Keratinocyte (primary cell): ENCODE results near the gene STBD1. TPM values are rescaled to one million over a fixed set of nuclear protein-coding genes. Genes with fewer than 3 reads are reported as not detected.
A peak's percentile ranks its signal among the peaks of the same experiment; 100 is the strongest.

ENCODE experiments used
- DNase-seq: peaks from one replicate; pipeline ENCODE4 v3.0.0-alpha.2; 2011; ENCODE audit warnings: low read depth, missing footprints, low spot score
- FAIRE-seq: peaks from 2 replicates; lab custom pipeline; 2011; peaks lifted over from hg19 to GRCh38; lab: Jason Lieb, UNC
- H2AFZ ChIP-seq: 2 replicates; pipeline ENCODE4 v1.6.0; 2012; ENCODE audit warnings: low read length, control low read depth, inconsistent platforms; ENCODE audit not compliant: control insufficient read depth
- H3K27ac ChIP-seq: 2 replicates; pipeline ENCODE4 v1.5.1; 2011; ENCODE audit warnings: low read length; ENCODE audit not compliant: control insufficient read depth, insufficient read depth
- H3K27me3 ChIP-seq: 3 replicates; pipeline ENCODE4 v1.6.0; 2011; ENCODE audit warnings: low read length; ENCODE audit not compliant: control insufficient read depth, insufficient read depth; ENCODE audit errors: extremely low read depth
- H3K36me3 ChIP-seq, 2 experiments: 2 replicates in 1 of 2; 3 replicates in 1 of 2; pipeline ENCODE4 v1.5.1; 2011; ENCODE audit warnings: low read length in 2 of 2, mild to moderate bottlenecking in 1 of 2; ENCODE audit not compliant: control insufficient read depth in 2 of 2, insufficient read depth in 2 of 2; ENCODE audit errors: extremely low read depth in 1 of 2
- H3K4me1 ChIP-seq: 3 replicates; pipeline ENCODE4 v1.5.1; 2011; ENCODE audit warnings: low read length; ENCODE audit not compliant: control insufficient read depth, insufficient read depth; ENCODE audit errors: extremely low read depth
- H3K4me2 ChIP-seq: 3 replicates; pipeline ENCODE4 v1.6.0; 2011; ENCODE audit warnings: low read depth, low read length; ENCODE audit not compliant: control insufficient read depth, insufficient read depth; ENCODE audit errors: extremely low read depth
- H3K4me3 ChIP-seq, 3 experiments: fragments of 200-600 bp in 1 of 3; sonication (generic) in 1 of 3; 2 replicates in 2 of 3; 3 replicates in 1 of 3; pipeline ENCODE4 v1.5.1; 2011 to 2016; ENCODE audit warnings: low read length in 3 of 3, mild to moderate bottlenecking in 3 of 3, control low read depth in 2 of 3, inconsistent platforms in 1 of 3, low read depth in 1 of 3, mixed read lengths in 1 of 3, mixed run types in 1 of 3, moderate library complexity in 1 of 3; ENCODE audit not compliant: control insufficient read depth in 2 of 3, insufficient read depth in 2 of 3; ENCODE audit errors: extremely low read depth in 1 of 3
- H3K79me2 ChIP-seq: 2 replicates; pipeline ENCODE4 v1.6.0; 2012; ENCODE audit warnings: low read length; ENCODE audit not compliant: control insufficient read depth, insufficient read depth
- H3K9ac ChIP-seq: 3 replicates; pipeline ENCODE4 v1.6.0; 2011; ENCODE audit warnings: low read length; ENCODE audit not compliant: control insufficient read depth, insufficient read depth; ENCODE audit errors: extremely low read depth
- H3K9me1 ChIP-seq: 3 replicates; pipeline ENCODE4 v1.6.0; 2011; ENCODE audit warnings: low read length; ENCODE audit not compliant: control insufficient read depth, insufficient read depth; ENCODE audit errors: extremely low read depth
- H3K9me3 ChIP-seq: 2 replicates; pipeline ENCODE4 v1.5.1; 2012; ENCODE audit warnings: low read depth, low read length; ENCODE audit not compliant: control insufficient read depth
- H4K20me1 ChIP-seq: 3 replicates; pipeline ENCODE4 v1.6.0; 2011; ENCODE audit warnings: low read length; ENCODE audit not compliant: control insufficient read depth, insufficient read depth; ENCODE audit errors: extremely low read depth
- CTCF ChIP-seq, 3 experiments: IDR thresholded peaks in 1 of 3; conservative IDR thresholded peaks in 1 of 3; optimal IDR thresholded peaks in 1 of 3; 2 replicates in 2 of 3; 3 replicates in 1 of 3; pipeline versions ENCODE3 to v1.5.1; 2011; ENCODE audit warnings: low read length in 3 of 3, mild to moderate bottlenecking in 3 of 3, moderate library complexity in 2 of 3, control low read depth in 1 of 3, inconsistent platforms in 1 of 3; ENCODE audit not compliant: insufficient read depth in 2 of 3; ENCODE audit errors: extremely low read depth in 1 of 3
- EZH2 ChIP-seq: IDR thresholded peaks from one replicate; pipeline ENCODE4 v1.6.1; 2012; ENCODE audit warnings: inconsistent platforms, mild to moderate bottlenecking, low read length, moderate library complexity
- dilution Hi-C: fragments of 300-500 bp; cut with MboI; formaldehyde crosslinking; loops from one replicate; pipeline ENCODE4 v1.7.0; 2020; ENCODE audit warnings: low sequenced_read_pairs; ENCODE audit not compliant: extremely low pct_ligation_motif_present
- polyA plus RNA-seq, 5 experiments: library from polyadenylated mRNA; depleted of rRNA in 3 of 5; stranded (reverse) in 3 of 5; stranded (forward) in 1 of 5; unstranded in 1 of 5; fragments of >200 nt; gene quantifications; 1 replicate in 1 of 5; 2 replicates in 3 of 5; 3 replicates in 1 of 5; pipeline versions ENCODE4 v1.2.1 to v1.2.3, GENCODE V29; 2011 to 2012; ENCODE audit warnings: missing spikeins in 2 of 5, low read depth in 1 of 5, low replicate concordance in 1 of 5

The STBD1 gene
- polyA plus RNA-seq, 1 donor (not counting 4 experiments of a cell fraction or from before 2014, with no cell fraction given): 0.41 TPM

GRCh38 chr4:76300012-76300411, 6.5 kb upstream of the STBD1 start:
- Histone ChIP-seq H2AFZ (no peak overlapping the region), H3K27ac (no peak overlapping the region), H3K4me1 (peaks cover 9% of the 10 kb centered on the region), H4K20me1 (no peaks in the 10 kb centered on the region), H3K9ac (no peak overlapping the region), H3K27me3 (peaks cover 3% of the 10 kb centered on the region), H3K4me2 (no peak overlapping the region), H3K4me3 (no peak overlapping the region), H3K79me2 (no peaks in the 10 kb centered on the region), H3K36me3 (no peaks in the 10 kb centered on the region), H3K9me3 (no peaks in the 10 kb centered on the region), H3K9me1 (no peaks in the 10 kb centered on the region)
- DNase-seq: no peak
- FAIRE-seq: no peak
- dilution Hi-C loops: no loop called here
- no peak for TF ChIP-seq EZH2
- no peak for TF ChIP-seq CTCF (optimal IDR thresholded peaks at IDR 0.05 in 1 of 3, IDR thresholded peaks at IDR 0.05 in 1 of 3, conservative IDR thresholded peaks at IDR 0.05 in 1 of 3; ENCODE audit: extremely low read depth in 1 of 3, insufficient read depth in 2 of 3, low read length in 3 of 3)

GRCh38 chr4:76301068-76301774, 5.3 kb upstream of the STBD1 start:
- H4K20me1 ChIP-seq: no peaks in the 10 kb centered on the region
- no peaks in the 10 kb centered on the region for H3K36me3 ChIP-seq
- H3K9ac ChIP-seq: no peak overlapping the region
- TF ChIP-seq EZH2 (no peak), CTCF (optimal IDR thresholded peaks at IDR 0.05 in 1 of 3, IDR thresholded peaks at IDR 0.05 in 1 of 3, conservative IDR thresholded peaks at IDR 0.05 in 1 of 3; ENCODE audit: extremely low read depth in 1 of 3, insufficient read depth in 2 of 3, low read length in 3 of 3) (no peak)
- H3K9me3 ChIP-seq: no peaks in the 10 kb centered on the region
- H3K4me3 ChIP-seq: no peak overlapping the region
- H3K27me3 ChIP-seq: no peaks in the 10 kb centered on the region
- no peak for DNase-seq
- no peaks in the 10 kb centered on the region for H3K9me1 ChIP-seq
- H2AFZ ChIP-seq: no peak overlapping the region
- FAIRE-seq: peak; percentile 79
- H3K4me1 ChIP-seq: peaks cover 9% of the 10 kb centered on the region
- H3K79me2 ChIP-seq: no peaks in the 10 kb centered on the region
- dilution Hi-C loops: no loop called here
- no peak overlapping the region for H3K4me2 ChIP-seq
- H3K27ac ChIP-seq: no peak overlapping the region
